ENCODE data around the gene MTHFD1.

GRCh38 chr14:64412237-64412636 lies 24.1 kb downstream of the MTHFD1 start:
- no peak for TF ChIP-seq TAF1 (IDR thresholded peaks at IDR 0.05; ENCODE audit: low read depth, low read length)
- TF ChIP-seq POLR2A (IDR thresholded peaks at IDR 0.05; ENCODE audit: low read depth, low read length) = no peak
